ENCODE data around the gene CNNM4.
A peak's percentile ranks its signal among the peaks of the same experiment; 100 is the strongest.

Gene CNNM4

GRCh38 chr2:96759548-96759947 lies 1.2 kb upstream of the CNNM4 start:
- no peak for DNase-seq (ENCODE audit: low read depth in 2 of 2)

- no peak for DNase-seq (ENCODE audit: low read depth in 2 of 2)
These were observed 507 bp downstream of the CNNM4 start for GRCh38 chr2:96760986-96761832.

- no peak for DNase-seq (ENCODE audit: low read depth in 2 of 2)
These were observed 2.0 kb downstream of the CNNM4 start for GRCh38 chr2:96762529-96763311.

- DNase-seq (ENCODE audit: low read depth in 2 of 2) = no peak
These were observed 3.0 kb downstream of the CNNM4 start for GRCh38 chr2:96763511-96764252.

DNA sequence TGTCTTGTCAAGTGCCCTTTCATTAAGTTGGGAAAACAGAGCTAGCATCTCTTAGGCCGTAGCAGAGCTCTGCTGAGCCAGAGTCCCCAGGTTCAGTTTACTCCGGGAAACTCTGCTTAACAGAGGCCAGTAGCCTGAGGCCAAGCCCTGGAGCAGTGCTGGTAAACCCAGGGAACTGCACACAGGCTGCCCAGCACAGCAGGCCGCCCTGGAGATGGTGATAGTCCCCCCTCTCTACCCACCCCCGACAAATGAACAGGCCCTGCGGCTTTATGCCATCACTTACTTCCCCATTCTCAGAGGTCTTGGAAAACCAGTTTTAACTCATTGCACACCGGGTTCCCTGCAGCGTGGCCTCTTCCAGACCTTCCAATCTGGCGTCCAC lies 3.5 kb downstream of the CNNM4 start:
- no peak for DNase-seq (ENCODE audit: low read depth in 2 of 2)

DNA sequence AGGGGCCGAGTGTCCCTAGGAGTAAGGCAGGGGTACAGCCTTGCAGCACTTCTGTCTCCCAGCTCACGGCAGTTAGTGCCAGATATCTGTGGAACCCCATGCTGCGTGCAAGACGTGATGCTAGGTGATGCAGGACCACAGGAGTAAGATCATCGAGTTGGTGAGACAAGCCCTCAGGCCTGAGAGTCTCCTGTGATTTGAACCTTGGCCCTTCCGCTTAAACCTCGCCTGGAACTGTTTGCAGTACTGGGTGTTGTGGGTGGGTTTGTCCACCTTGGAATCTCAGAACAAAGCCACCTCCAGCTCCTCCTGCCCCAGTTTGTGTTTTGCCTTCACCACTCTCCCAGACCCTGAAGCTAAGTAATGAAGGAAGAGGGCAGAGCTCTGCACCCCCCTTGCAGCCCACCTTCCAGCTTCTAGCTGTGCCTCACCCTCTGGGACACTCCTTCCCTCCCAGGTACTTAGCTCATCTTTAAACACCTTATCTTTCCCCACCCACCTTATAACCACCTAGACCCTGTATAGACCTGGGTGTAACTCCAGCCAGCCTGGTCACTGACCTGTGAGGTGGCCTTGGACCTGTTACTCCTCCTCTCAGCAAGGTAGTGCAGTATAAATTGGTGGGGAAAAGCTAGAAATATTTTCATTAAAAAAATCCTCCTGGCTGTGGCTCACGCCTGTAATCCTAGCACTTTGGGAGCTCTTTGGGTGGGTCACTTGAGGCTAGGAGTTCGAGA lies 6.6 kb downstream of the CNNM4 start:
- no peak for DNase-seq (ENCODE audit: low read depth in 2 of 2)

DNA sequence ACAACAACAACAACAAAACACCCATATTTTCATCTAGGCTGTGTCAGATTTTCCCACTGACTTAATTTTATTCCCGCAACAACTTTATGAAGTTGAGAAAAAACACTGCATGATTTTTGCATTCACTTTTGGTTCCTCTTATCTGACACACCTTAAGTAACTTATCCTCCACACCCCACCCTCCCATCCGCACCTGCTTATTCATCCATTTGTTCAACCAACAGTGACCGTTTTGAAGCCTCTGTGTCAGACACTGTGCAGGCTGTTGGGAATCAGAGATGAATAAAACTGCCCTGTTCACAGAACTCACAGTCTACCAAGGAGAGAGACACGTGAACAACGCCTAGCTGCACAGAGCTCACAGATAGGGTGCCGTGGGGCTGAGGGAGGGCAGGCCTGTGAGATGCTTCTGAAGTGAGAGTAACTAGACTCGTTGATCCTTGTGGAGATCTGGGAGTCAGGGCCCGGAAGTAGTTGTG lies 7.4 kb downstream of the CNNM4 start:
- DNase-seq (ENCODE audit: low read depth in 2 of 2) = no peak

DNA sequence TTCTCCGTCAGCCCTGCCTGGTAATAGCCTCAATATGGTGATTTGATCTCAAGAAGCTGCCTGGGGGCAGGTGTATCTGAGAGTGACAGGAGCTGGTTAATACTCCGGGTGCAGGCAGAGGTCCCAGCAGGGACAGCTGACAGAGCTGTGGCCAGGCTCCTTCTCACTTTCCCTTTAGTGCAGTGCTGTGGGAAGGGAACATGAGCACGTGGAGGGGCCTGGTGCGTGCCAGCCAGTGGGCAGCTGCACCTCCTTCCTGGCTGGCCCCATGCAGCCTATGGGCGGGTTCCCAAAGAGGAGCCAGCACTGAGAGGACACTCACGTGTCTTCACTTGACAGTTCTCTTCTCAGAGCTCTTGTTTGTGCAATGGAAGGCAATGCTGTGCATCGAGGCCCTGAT lies 9.1 kb downstream of the CNNM4 start:
- no peak for DNase-seq (ENCODE audit: low read depth in 2 of 2)

DNA sequence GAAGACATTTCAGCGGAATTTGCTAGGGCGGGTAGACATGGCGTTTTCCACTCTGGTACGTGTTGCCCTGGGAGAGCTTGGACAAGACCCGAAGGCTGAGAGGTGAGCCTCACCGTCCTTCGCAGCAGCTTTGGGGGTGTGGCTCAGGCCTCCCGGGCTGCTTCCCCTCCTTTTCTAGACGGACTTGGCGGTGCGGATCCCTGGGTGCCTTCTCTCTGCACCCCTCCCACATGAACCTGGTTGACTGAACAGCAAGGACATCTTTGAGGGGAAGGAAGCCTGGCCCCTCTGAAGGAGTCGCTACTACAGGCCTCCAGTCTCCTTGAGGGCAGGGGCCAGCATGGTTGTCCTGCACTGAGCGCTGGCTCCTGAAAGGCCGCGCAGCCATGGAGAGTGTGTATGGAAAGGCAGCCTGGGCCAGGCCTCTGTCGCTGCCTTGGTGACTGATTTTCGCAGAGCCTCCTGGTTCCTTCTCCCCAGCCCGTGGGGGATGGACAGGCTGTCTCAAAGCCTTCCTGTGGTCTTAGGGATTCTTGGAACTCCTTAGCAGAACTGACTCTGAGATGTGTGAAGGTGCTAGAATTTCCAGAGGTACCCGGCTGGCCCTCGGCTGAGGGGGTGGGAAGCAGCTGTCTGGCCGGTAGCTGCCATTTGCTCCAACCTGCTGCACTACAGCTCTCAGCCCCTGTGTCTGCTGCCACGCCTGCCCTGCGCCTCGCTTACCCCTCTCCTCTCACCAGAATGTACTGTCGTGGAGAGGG lies 9.9 kb downstream of the CNNM4 start:
- no peak for DNase-seq (ENCODE audit: low read depth in 2 of 2)

- DNase-seq (ENCODE audit: low read depth in 2 of 2) = no peak
These were observed 11.3 kb downstream of the CNNM4 start for GRCh38 chr2:96771796-96772618.

GRCh38 chr2:96772903-96773671 lies 12.4 kb downstream of the CNNM4 start:
- DNase-seq (ENCODE audit: low read depth in 2 of 2) = no peak

DNA sequence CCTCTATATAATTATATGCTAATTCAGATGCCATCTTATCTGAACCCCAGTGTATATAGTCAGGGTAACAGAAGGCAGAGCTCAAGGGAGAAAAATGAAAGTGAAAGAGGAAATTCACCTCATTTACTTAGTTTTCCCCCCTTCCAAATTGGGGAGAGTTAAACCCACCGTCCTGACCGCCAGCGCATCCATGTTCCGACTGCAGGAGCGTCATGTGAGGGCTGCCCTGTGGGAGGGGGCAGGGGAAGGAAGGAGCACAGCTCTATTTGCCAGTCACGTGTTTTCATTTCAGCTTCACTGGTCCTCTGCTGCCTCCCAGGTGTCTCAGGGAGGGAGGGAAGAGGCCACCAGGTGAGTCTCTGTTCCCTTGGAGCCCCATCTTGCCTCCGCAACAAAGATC lies 13.2 kb downstream of the CNNM4 start:
- DNase-seq (ENCODE audit: low read depth in 2 of 2) = peak in 1 of 2 donors; percentile 29

- no peak for DNase-seq (ENCODE audit: low read depth in 2 of 2)
These were observed 14.5 kb downstream of the CNNM4 start for GRCh38 chr2:96775160-96775559.

DNA sequence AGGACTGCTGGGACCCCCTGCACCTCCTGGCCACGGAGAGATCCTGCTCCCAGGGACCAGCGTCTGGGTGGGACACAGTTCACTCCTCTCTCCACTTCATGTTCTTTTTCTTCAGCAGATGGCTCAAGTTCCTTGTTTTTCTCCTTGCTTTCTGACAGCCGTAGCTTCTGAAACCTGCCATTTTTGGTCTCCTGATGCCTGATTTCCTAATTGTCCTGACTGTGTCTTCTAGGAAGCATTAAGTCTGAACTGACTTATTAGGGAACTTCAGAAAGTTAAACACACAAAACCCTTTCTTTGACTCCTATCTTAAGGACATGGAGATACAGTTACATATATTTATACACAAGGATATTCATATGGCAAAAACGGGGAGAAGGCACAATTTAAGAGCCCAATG lies 22.7 kb downstream of the CNNM4 start:
- no peak for DNase-seq (ENCODE audit: low read depth in 2 of 2)

GRCh38 chr2:96787411-96787810 lies 26.7 kb downstream of the CNNM4 start:
- no peak for DNase-seq (ENCODE audit: low read depth in 2 of 2)

- DNase-seq (ENCODE audit: low read depth in 2 of 2) = no peak
These were observed 27.9 kb downstream of the CNNM4 start for GRCh38 chr2:96788442-96789244.

GRCh38 chr2:96789245-96789617 lies 28.5 kb downstream of the CNNM4 start:
- no peak for DNase-seq (ENCODE audit: low read depth in 2 of 2)

All from stimulated activated CD4-positive, alpha-beta T cell treated with anti-CD3 and anti-CD28 coated beads, Interleukin-15, amount 100 ng/mL, for 48 hours (primary cell).